ENCODE measurements around the gene HNMT. TPM values are rescaled to one million over a fixed set of nuclear protein-coding genes. Genes with fewer than 3 reads are reported as not detected.

Gene HNMT
- total and polyA plus RNA-seq, 2 of the 13 experiments (the other 11 are each of a cell fraction or from before 2014, with no cell fraction given): 279 to 309 TPM

DNA sequence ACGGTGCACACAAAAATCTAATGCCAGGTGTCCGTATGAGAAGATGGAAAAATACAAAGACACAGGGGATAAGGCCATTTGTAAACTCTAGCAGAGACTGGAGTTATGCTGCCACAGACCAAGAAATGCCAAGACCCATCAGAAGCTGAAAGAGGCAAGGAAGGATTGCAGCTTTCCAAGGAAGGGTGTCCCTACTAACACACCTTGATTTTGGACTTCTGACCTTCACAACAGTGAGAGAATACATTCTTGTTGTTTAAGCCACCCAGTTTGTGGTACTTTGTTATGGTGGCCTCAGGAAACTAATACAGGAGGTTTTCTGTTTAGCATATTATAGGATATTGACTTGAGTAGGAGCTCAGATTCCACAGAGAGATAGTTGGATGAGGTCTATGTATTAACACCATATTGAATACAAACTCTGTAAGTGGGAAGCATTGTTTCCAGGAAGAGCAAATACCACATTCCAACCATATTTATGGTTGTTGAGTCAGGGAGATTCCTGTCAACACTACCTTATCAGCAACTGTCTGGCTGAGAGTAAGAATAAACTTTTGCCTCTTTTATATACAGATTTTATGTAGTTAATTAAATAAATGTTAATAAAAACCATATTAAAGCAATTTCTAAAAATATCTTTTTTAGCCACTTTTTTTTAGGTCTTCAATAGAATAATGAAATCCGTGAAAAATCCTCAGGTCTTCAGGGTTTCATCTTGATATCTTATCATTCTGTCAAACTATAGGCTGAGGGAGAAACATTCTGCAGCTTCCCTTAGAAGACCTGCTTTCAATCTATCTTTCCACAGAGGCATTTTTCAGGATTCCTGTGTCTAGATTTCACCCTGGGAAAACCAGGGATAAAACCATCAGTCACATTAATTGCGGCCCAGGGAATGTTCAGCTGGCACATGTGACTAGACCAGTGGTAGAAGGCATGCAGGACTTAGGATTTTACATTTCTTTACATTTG is 35.4 kb upstream of the HNMT start (continued):
- TF ChIP-seq CEBPZ (IDR thresholded peaks at IDR 0.05; ENCODE audit: low read length) (no peak), ZNF468 (CRISPR knock-in tag; IDR thresholded peaks at IDR 0.05) (no peak), PTBP1 (IDR thresholded peaks at IDR 0.05; ENCODE audit: low read depth, low read length, poor library complexity, severe bottlenecking) (no peak), TFDP2 (CRISPR knock-in tag; IDR thresholded peaks at IDR 0.05) (no peak), TFDP1 (CRISPR knock-in tag; IDR thresholded peaks at IDR 0.05; ENCODE audit: borderline replicate concordance) (no peak), RARA (CRISPR knock-in tag; IDR thresholded peaks at IDR 0.05) (peak; percentile 94), ZMAT3 (CRISPR knock-in tag; conservative IDR thresholded peaks at IDR 0.05) (no peak), SP5 (CRISPR knock-in tag; IDR thresholded peaks at IDR 0.05; ENCODE audit: borderline replicate concordance, low read depth) (0 out of 2 replicates have a peak, but pooled peaks have one; percentile 40), ERF (CRISPR knock-in tag; IDR thresholded peaks at IDR 0.05) (peak; percentile 88), AGO1 (IDR thresholded peaks at IDR 0.05; ENCODE audit: low read depth, low read length, poor library complexity, severe bottlenecking) (no peak), ZNF678 (CRISPR knock-in tag; IDR thresholded peaks at IDR 0.05) (no peak), ZNF816 (CRISPR knock-in tag; IDR thresholded peaks at IDR 0.05; ENCODE audit: borderline replicate concordance) (no peak), ZNF766 (CRISPR knock-in tag; IDR thresholded peaks at IDR 0.05; ENCODE audit: borderline replicate concordance) (no peak), EHMT2 (IDR thresholded peaks at IDR 0.05; ENCODE audit: borderline replicate concordance, low read depth, low read length) (peak; percentile 81; the same call in 1 of the 2 replicates), HMG20B (CRISPR knock-in tag; conservative IDR thresholded peaks at IDR 0.05) (0 out of 2 replicates have a peak, but pooled peaks have one; percentile 81), KMT2B (CRISPR knock-in tag; IDR thresholded peaks at IDR 0.05) (no peak)
- TF ChIP-seq, protein P1, sequence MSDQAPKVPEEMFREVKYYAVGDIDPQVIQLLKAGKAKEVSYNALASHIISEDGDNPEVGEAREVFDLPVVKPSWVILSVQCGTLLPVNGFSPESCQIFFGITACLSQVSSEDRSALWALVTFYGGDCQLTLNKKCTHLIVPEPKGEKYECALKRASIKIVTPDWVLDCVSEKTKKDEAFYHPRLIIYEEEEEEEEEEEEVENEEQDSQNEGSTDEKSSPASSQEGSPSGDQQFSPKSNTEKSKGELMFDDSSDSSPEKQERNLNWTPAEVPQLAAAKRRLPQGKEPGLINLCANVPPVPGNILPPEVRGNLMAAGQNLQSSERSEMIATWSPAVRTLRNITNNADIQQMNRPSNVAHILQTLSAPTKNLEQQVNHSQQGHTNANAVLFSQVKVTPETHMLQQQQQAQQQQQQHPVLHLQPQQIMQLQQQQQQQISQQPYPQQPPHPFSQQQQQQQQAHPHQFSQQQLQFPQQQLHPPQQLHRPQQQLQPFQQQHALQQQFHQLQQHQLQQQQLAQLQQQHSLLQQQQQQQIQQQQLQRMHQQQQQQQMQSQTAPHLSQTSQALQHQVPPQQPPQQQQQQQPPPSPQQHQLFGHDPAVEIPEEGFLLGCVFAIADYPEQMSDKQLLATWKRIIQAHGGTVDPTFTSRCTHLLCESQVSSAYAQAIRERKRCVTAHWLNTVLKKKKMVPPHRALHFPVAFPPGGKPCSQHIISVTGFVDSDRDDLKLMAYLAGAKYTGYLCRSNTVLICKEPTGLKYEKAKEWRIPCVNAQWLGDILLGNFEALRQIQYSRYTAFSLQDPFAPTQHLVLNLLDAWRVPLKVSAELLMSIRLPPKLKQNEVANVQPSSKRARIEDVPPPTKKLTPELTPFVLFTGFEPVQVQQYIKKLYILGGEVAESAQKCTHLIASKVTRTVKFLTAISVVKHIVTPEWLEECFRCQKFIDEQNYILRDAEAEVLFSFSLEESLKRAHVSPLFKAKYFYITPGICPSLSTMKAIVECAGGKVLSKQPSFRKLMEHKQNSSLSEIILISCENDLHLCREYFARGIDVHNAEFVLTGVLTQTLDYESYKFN (CRISPR knock-in tag; conservative IDR thresholded peaks at IDR 0.05): peak; percentile 89

Measured in HepG2 (cell line).